Chondrocyte (in vitro differentiated cells): ENCODE results near the gene ADCY5. TPM values are rescaled to one million over a fixed set of nuclear protein-coding genes. Genes with fewer than 3 reads are reported as not detected.

Source experiments
- DNase-seq: peaks from one replicate; pipeline ENCODE4 v3.0.0; 2021; ENCODE audit warnings: mixed read lengths, low spot score
- H3K27ac Mint-ChIP-seq: one replicate; pipeline ENCODE4 v1.8.0; 2021; ENCODE audit warnings: mild to moderate bottlenecking, moderate library complexity, mixed read lengths; ENCODE audit not compliant: unreplicated experiment
- H3K27me3 Mint-ChIP-seq: 2 replicates; pipeline ENCODE4 v1.8.0; 2021; ENCODE audit warnings: low read depth, mixed read lengths
- H3K36me3 Mint-ChIP-seq: 2 replicates; pipeline ENCODE4 v1.8.0; 2021; ENCODE audit warnings: low read depth, mixed read lengths
- H3K4me1 Mint-ChIP-seq: 2 replicates; pipeline ENCODE4 v1.8.0; 2021; ENCODE audit warnings: low read depth, mild to moderate bottlenecking, mixed read lengths
- H3K4me3 Mint-ChIP-seq: one replicate; pipeline ENCODE4 v1.8.0; 2021; ENCODE audit warnings: mild to moderate bottlenecking, moderate library complexity, mixed read lengths; ENCODE audit not compliant: unreplicated experiment
- H3K9me3 Mint-ChIP-seq: 2 replicates; pipeline ENCODE4 v1.8.0; 2021; ENCODE audit warnings: low read depth, mixed read lengths
- total RNA-seq: library from RNA; stranded (reverse); gene quantifications from 3 replicates; pipeline ENCODE4 v1.2.1, GENCODE V29; 2021
- TF ChIP-seq, protein P1 (sequence below): fragments of 200-600 bp; sonication (generic); IDR thresholded peaks from 2 replicates; pipeline ENCODE4 v1.5.0; 2021; ENCODE audit warnings: antibody characterized with exemption, mild to moderate bottlenecking, moderate library complexity

ADCY5 gene
- total RNA-seq, 1 donor from 2014 or later = 8.0 TPM

DNA sequence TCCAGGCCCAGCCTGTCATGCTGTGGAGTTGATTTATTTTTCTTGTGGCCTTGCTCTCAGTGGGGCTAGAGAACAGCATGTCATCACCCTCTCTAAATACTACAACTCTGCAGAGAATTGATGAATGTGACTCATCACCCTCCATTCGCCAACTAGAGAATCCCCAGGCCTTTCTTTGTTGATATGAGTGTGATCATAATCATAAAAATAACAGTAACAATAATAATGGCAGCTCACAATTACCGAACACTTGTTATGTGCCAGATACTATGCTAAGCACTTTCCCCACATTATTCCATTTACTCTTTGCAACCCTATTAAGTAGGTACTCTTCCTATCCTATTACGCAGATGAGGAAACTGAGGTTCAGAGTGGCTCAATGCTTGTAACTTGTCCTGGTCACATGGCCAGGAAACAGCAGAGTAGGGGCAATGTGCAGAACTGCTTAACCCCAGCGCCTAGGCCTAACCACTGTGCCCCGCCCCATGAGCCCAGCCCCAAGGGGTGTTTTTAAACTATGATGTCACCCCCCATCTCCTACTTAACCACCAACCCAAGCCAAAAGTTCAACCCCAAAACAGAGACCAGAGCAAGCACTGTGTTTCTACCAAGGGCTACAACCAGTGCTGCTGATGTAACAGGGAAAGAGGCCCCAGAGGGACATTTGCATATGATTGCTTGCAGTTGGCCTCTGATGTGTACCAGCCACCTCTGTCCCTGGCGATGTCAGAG is 104.5 kb downstream of the ADCY5 start:
- TF ChIP-seq, protein P1, sequence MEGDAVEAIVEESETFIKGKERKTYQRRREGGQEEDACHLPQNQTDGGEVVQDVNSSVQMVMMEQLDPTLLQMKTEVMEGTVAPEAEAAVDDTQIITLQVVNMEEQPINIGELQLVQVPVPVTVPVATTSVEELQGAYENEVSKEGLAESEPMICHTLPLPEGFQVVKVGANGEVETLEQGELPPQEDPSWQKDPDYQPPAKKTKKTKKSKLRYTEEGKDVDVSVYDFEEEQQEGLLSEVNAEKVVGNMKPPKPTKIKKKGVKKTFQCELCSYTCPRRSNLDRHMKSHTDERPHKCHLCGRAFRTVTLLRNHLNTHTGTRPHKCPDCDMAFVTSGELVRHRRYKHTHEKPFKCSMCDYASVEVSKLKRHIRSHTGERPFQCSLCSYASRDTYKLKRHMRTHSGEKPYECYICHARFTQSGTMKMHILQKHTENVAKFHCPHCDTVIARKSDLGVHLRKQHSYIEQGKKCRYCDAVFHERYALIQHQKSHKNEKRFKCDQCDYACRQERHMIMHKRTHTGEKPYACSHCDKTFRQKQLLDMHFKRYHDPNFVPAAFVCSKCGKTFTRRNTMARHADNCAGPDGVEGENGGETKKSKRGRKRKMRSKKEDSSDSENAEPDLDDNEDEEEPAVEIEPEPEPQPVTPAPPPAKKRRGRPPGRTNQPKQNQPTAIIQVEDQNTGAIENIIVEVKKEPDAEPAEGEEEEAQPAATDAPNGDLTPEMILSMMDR = no peak
- Mint-ChIP-seq H3K4me1 (peaks cover 42% of the 10 kb centered on the region), H3K4me3 (no peak overlapping the region), H3K27me3 (peaks cover 29% of the 10 kb centered on the region), H3K36me3 (peaks cover 7% of the 10 kb centered on the region), H3K27ac (peak overlapping the region; percentile 82), H3K9me3 (no peaks in the 10 kb centered on the region)
- no peak for DNase-seq

DNA sequence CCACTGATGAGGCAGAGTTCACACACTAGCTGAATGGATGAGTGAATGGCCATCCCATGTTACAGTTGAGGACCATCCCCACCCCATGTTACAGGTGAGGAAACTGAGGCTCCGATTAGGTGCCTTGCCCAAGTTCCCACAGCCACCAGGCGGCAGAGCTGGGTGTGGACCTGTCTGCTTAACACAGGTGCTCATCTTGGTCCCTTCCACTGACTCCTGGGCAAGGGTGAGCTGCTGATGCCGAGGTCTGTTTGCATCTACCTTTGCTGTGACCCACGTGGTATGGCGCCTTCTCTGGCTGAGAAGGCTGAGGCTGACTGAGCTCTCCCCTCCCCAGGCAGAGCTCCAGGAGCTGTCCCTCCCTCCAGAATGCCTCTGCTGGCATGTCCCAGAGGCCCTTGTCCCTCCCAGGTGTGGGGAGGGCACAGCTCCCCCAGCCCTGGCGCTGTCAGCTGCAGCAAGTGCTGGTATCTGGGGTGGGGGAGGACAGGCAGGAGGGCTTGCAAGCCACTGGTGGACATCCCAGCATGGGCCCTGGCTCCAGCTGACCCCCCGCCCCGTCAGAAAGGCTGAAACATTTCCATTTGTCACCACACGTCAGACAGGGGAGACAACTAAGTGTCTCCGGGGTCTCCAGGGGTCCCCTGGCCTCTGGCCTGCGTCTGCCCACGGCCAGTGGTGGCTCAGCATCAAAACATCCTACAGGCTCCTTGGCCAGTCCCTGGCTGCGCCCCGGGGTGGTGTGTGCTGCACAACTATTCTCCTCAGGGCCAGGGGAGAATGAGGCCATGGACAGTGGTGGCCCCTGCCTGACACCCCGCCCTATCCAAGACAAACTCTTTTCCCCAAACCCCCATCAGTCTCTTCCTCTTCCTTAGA is 105.4 kb downstream of the ADCY5 start:
- H3K36me3 Mint-ChIP-seq = no peaks in the 10 kb centered on the region
- peak; percentile 90 for DNase-seq
- TF ChIP-seq, protein P1 = peak; percentile 17
- peaks cover 42% of the 10 kb centered on the region for H3K4me1 Mint-ChIP-seq
- H3K9me3 Mint-ChIP-seq = no peaks in the 10 kb centered on the region
- no peak overlapping the region for H3K4me3 Mint-ChIP-seq
- peaks cover 22% of the 10 kb centered on the region for H3K27me3 Mint-ChIP-seq
- H3K27ac Mint-ChIP-seq = peak overlapping the region; percentile 82

DNA sequence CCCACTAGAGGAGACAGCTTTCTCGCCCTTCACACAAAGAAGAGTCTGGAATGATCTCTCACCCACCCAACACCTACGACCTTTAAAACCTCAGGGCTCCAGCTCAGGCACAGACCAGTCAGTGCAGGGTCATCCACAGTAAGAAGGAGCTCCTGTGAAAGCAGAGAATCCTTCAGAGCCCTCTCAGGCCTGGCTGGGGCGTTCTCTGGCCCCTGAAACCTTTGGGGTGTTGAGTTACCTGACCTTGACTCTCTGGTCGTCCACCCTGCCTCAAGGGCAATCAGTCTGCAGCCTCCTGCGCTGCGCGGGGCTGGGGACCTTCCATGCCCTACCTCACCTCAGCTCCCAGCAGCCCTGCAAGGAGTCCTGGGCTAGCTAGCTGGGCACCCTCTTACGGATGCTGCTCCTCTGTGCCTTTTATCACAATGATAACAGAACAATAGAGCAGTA is 106.2 kb downstream of the ADCY5 start:
- H3K4me3 Mint-ChIP-seq = no peak overlapping the region
- no peaks in the 10 kb centered on the region for H3K36me3 Mint-ChIP-seq
- TF ChIP-seq, protein P1 = no peak
- no peak overlapping the region for H3K27ac Mint-ChIP-seq
- no peaks in the 10 kb centered on the region for H3K9me3 Mint-ChIP-seq
- peaks cover 23% of the 10 kb centered on the region for H3K27me3 Mint-ChIP-seq
- peaks cover 42% of the 10 kb centered on the region for H3K4me1 Mint-ChIP-seq
- DNase-seq = peak; percentile 77

DNA sequence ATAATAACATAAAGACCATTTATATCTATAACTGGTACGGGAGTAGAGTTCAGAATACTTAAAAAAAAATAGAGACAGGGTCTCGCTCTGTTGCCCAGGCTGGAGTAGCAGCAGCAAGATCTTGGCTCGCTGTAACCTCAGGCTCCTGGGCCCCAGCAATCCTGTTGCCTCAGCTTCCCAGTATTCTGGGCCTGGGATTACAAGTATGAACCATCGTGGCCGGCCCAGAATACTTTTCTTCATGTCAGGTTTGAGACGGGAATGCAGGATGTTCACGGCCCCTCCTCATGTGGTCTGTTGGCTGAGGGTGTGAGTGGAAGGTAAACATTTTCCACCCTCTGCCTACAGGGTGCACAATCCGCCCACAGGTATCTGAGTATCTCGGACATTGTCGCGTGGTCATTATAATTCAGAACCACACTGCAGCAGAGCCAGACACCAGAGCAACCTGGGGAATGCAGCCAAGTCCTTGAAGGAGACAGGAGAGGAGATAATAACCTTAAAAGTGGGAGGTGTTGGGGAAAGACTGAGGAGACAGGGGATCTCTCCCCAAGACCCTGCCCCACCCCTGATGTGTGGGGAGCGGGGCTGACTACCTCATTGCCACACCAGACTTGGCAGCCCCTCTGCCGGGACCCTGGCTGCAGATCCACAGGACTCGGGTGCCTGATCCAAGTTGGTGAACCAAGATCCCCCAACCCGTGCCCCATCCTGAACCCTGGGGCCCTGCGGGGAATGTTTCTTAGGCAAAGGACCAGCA is 106.8 kb downstream of the ADCY5 start:
- Mint-ChIP-seq H3K27ac (peak overlapping the region; percentile 3), H3K4me1 (peaks cover 42% of the 10 kb centered on the region), H3K36me3 (no peaks in the 10 kb centered on the region), H3K27me3 (peaks cover 21% of the 10 kb centered on the region), H3K9me3 (peaks cover 3% of the 10 kb centered on the region), H3K4me3 (no peak overlapping the region)
- TF ChIP-seq, protein P1 = peak; percentile 35
- no peak for DNase-seq

DNA sequence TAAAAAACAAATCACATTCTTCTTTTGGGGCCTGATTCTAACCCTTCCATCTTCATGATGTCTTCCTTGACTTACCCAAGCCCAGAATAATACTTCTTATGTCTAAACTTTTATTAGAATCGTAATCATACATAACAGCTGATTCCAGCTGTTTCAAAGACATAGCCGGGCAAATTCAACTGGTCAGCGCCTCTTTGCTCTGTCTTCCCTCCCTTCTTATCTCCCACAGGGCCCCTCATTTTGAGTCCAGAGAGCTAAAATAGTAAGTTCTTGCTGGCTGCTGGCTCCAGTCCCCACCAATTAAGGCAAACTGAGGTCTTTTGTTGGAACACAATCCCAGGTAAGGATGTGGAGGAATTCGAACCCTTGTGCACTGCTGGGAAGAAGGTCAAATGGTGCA is 108.6 kb downstream of the ADCY5 start:
- Mint-ChIP-seq H3K4me1 (peaks cover 38% of the 10 kb centered on the region), H3K9me3 (peaks cover 3% of the 10 kb centered on the region)

More for the DNA sequence above, 108.6 kb downstream of the ADCY5 start:
- TF ChIP-seq, protein P1 = no peak
- peaks cover 20% of the 10 kb centered on the region for H3K27me3 Mint-ChIP-seq
- no peak for DNase-seq
- H3K36me3 Mint-ChIP-seq = peaks cover under 1% of the 10 kb centered on the region
- H3K27ac Mint-ChIP-seq = no peak overlapping the region
- no peak overlapping the region for H3K4me3 Mint-ChIP-seq
